ENCODE data around the gene VAV3. TPM values are rescaled to one million over a fixed set of nuclear protein-coding genes. Genes with fewer than 3 reads are reported as not detected.

Gene VAV3
- total RNA-seq, 2 donors from 2014 or later = 73.0 to 135 TPM

DNA sequence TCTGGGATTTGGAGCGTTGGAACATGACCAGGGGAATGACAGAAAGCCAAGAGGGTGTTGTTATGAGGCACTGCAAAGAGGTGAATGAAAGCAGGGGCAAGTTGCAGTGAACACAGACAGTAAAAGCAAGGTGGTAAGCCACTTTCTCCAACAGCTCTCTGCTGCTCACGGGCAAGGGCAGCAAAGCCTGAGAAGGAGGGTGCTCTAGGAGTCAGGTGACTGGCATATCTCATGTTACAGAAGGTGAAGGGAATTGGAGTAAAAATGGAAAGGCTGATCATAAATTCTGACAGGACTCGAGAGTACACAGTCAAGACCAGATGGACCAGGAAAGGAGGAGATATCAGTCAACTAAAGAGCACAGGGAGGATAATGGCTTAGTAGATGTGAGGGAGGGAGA, 14.5 kb downstream of the VAV3 start:
- intact Hi-C loops (cut with DNase I) = no loop called here
- no peak overlapping the region for H3K4me3 ChIP-seq
- H3K27ac ChIP-seq = no peak overlapping the region
- no peak for DNase-seq
- H3K27me3 ChIP-seq = no peaks in the 10 kb centered on the region
- H3K9ac ChIP-seq (ENCODE audit: low read depth in 2 of 2, low read length in 2 of 2) = no peak overlapping the region
- no peaks in the 10 kb centered on the region for H3K4me1 ChIP-seq
- TF ChIP-seq, protein P1, sequence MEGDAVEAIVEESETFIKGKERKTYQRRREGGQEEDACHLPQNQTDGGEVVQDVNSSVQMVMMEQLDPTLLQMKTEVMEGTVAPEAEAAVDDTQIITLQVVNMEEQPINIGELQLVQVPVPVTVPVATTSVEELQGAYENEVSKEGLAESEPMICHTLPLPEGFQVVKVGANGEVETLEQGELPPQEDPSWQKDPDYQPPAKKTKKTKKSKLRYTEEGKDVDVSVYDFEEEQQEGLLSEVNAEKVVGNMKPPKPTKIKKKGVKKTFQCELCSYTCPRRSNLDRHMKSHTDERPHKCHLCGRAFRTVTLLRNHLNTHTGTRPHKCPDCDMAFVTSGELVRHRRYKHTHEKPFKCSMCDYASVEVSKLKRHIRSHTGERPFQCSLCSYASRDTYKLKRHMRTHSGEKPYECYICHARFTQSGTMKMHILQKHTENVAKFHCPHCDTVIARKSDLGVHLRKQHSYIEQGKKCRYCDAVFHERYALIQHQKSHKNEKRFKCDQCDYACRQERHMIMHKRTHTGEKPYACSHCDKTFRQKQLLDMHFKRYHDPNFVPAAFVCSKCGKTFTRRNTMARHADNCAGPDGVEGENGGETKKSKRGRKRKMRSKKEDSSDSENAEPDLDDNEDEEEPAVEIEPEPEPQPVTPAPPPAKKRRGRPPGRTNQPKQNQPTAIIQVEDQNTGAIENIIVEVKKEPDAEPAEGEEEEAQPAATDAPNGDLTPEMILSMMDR (IDR thresholded peaks at IDR 0.05) = no peak
- no peaks in the 10 kb centered on the region for H3K36me3 ChIP-seq
- no peaks in the 10 kb centered on the region for H3K9me3 ChIP-seq

DNA sequence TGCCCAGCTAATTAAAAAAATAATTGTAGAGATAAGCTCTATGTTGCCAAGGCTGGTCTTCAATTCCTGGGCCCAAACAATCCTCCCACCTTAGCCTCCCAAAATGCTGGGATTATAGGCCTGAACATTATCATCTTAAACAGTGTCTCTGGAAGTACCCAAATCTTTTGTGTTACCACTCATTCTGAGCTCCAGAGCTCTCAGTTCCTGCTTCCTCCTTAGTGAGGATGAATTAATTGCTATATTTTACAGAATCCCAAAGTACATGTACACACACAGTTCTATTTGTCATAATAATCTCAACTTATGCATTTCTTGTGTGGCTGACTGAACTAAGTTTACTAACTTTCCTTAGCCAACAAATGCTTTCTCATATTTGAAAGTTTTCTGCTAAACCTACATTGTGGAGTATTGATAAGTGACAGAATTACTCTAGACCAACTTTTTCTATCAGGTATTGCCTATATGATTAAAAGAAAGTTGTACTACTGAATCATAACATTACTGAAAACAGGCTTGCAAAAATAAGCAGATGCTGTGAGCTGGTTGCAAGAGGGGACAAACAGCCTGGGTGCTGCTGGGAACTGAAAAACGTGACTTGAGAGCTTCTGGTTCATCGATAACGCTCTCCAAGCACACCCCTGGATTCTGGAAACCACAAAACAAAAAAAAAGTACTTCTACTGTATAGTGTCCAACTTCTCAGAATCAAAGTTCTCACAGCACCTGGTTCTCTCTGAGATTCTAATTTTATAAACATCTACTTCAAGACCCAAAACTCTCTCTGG, 15.3 kb downstream of the VAV3 start:
- H3K4me1 ChIP-seq = no peaks in the 10 kb centered on the region
- no peaks in the 10 kb centered on the region for H3K27me3 ChIP-seq
- H3K27ac ChIP-seq = no peak overlapping the region
- H3K9ac ChIP-seq (ENCODE audit: low read depth in 2 of 2, low read length in 2 of 2) = no peak overlapping the region
- no peaks in the 10 kb centered on the region for H3K9me3 ChIP-seq
- H3K36me3 ChIP-seq = no peaks in the 10 kb centered on the region
- TF ChIP-seq, protein P1 (IDR thresholded peaks at IDR 0.05) = no peak
- no peak for DNase-seq
- no peak overlapping the region for H3K4me3 ChIP-seq
- intact Hi-C loops (cut with DNase I) = no loop called here

DNA sequence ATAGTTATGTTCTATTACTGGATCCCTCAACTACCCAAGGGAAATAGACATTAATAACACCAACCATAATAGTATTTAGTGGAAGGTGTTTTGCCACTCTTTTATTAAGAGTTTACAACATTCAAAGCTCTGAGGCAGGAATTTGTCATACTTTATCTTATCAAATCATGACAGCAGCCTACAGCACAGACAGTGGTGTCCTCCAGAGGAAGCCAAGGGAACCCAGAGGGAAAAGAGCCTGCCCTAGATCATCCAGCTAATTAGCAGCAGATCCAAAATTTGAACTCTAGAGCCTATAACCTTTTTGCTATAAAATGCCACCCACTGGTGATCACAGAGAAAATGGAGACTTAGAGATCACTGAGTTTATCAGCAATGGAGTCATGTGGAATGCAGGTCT, 18.2 kb downstream of the VAV3 start:
- no peaks in the 10 kb centered on the region for H3K4me1 ChIP-seq
- intact Hi-C loops (cut with DNase I) = no loop called here
- H3K36me3 ChIP-seq = no peaks in the 10 kb centered on the region
- TF ChIP-seq, protein P1 (IDR thresholded peaks at IDR 0.05) = no peak
- H3K27me3 ChIP-seq = no peaks in the 10 kb centered on the region
- H3K27ac ChIP-seq = no peak overlapping the region
- H3K9ac ChIP-seq (ENCODE audit: low read depth in 2 of 2, low read length in 2 of 2) = no peak overlapping the region
- H3K4me3 ChIP-seq = no peak overlapping the region
- H3K9me3 ChIP-seq = no peaks in the 10 kb centered on the region
- no peak for DNase-seq

DNA sequence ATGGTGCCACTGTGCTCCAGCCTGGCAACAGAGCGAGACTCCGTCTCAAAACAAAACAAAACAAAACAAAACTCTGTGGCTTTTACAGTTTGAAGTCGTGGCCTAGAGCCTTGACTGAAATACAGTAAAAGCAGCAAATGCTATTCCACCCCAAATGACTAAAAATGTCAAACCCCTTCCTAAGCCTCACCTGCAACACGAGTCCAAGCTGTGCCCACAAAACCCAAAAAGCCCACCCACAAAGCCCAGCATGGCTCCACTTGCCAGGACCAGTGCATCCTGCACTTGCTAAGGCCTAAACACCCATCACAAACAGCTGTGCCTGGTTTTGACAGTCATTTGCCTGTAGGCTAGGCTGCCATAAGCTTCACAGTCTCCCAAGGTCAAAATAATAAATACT, 21.3 kb downstream of the VAV3 start:
- Histone ChIP-seq H3K9ac (ENCODE audit: low read depth in 2 of 2, low read length in 2 of 2) (no peak overlapping the region), H3K9me3 (no peaks in the 10 kb centered on the region)

DNA sequence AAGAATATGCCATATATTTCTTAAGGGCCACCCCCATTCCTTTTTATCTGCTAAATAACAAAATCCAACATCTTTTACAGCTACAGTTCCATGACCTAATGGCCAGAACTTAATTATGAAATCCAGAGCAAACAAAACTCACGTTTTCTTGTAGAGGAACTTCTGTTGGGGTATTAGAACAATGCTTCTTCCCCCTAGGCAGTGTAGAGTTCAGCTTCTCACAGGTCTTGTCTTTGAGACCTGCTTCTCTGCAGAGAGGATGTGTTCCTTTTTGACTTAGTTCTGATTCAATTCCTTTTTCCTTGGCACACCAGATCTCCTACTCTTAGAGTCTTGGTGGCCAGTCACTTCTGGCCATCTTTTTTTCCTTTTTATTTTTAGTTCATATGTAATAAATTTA, 22.2 kb downstream of the VAV3 start:
- no peak for DNase-seq
- no peak overlapping the region for H3K27ac ChIP-seq
- H3K4me3 ChIP-seq = no peak overlapping the region
- no peaks in the 10 kb centered on the region for H3K36me3 ChIP-seq
- no peaks in the 10 kb centered on the region for H3K4me1 ChIP-seq
- H3K9me3 ChIP-seq = no peaks in the 10 kb centered on the region
- intact Hi-C loops (cut with DNase I) = no loop called here
- no peak overlapping the region for H3K9ac ChIP-seq (ENCODE audit: low read depth in 2 of 2, low read length in 2 of 2)
- TF ChIP-seq, protein P1 (IDR thresholded peaks at IDR 0.05) = no peak
- H3K27me3 ChIP-seq = no peaks in the 10 kb centered on the region

More for the DNA sequence above, 21.3 kb downstream of the VAV3 start:
- H3K27ac ChIP-seq = no peak overlapping the region
- intact Hi-C loops (cut with DNase I) = no loop called here
- H3K4me3 ChIP-seq = no peak overlapping the region
- no peaks in the 10 kb centered on the region for H3K4me1 ChIP-seq
- DNase-seq = no peak
- no peaks in the 10 kb centered on the region for H3K27me3 ChIP-seq
- H3K36me3 ChIP-seq = no peaks in the 10 kb centered on the region
- TF ChIP-seq, protein P1 (IDR thresholded peaks at IDR 0.05) = no peak

Measured in colonic mucosa (tissue), 4 donors.